NCI-H446 (cell line): ENCODE results near the gene PTGES3L.
"Not testable (repeated sequence)": the region's sequence is repeated elsewhere in the genome, so short reads cannot be mapped to it uniquely, and the experiment has no call there.

ENCODE experiments used
- DNase-seq, 2 experiments: peaks; one replicate each; lab custom pipeline; 2025; lab: John Stamatoyannopoulos, UW

The PTGES3L gene

GRCh38 chr17:42919522-42920077 lies 60.3 kb downstream of the PTGES3L start:
- DNase-seq: not testable (repeated sequence)

- no peak for DNase-seq
Observed at GRCh38 chr17:42918902-42919521, 60.9 kb downstream of the PTGES3L start.
